K562 (cell line): ENCODE measurements around the gene SYT17. TPM values are rescaled to one million over a fixed set of nuclear protein-coding genes. Genes with fewer than 3 reads are reported as not detected.

Source experiments
- ATAC-seq: fragments of 200-7000 bp; cut with Tn5 transposase; 3 replicates; pipeline ENCODE4 v1.9.1; 2020; ENCODE audit warnings: moderate library complexity
- BruUV-seq: library from RNA; stranded (reverse); fragments of 400-500 nt; replicated peaks from 2 replicates; lab custom pipeline; 2021; lab: Mats Ljungman, UMichigan
- CTCF ChIA-PET: fragments of 300-600 bp; formaldehyde crosslinking; extraction: SDS; loops from one replicate; lab custom pipeline; 2021; ENCODE audit warnings: low intra/inter-chr PET ratio; lab: Yijun Ruan, JAX
- POLR2A ChIA-PET: fragments of 300-600, 350-650 bp; sonication (Branson Sonifier 250); formaldehyde crosslinking; extraction: SDS; loops from one replicate; lab custom pipeline; 2021; ENCODE audit warnings: antibody characterized with exemption, inconsistent platforms; lab: Yijun Ruan, JAX
- DNase-seq, 4 experiments: peaks; one replicate each; pipeline versions ENCODE4 v3.0.0 to v3.0.0-alpha.2; 2011 to 2018; ENCODE audit warnings: low spot score in 3 of 4, mixed read lengths in 3 of 4; ENCODE audit errors: extremely low read depth in 1 of 4
- FAIRE-seq: peaks from 2 replicates; lab custom pipeline; 2011; peaks lifted over from hg19 to GRCh38; lab: Jason Lieb, UNC
- H2AFZ ChIP-seq: 2 replicates; pipeline ENCODE4 v1.6.0; 2011; ENCODE audit warnings: low read depth, low read length, control low read depth, inconsistent platforms
- H3K27ac ChIP-seq: fragments of 200-600 bp; 3 replicates; pipeline ENCODE4 v1.8.0; 2011; ENCODE audit warnings: low read depth, mild to moderate bottlenecking, control low read depth, inconsistent platforms, low read length, moderate library complexity, mixed read lengths; ENCODE audit errors: extremely low read depth
- H3K27me3 ChIP-seq, 2 experiments: fragments of 300-600 bp in 1 of 2; 2 replicates in 1 of 2; 3 replicates in 1 of 2; pipeline versions ENCODE4 v1.6.0 to v1.8.0; 2011; ENCODE audit warnings: inconsistent platforms in 2 of 2, low read length in 2 of 2, mild to moderate bottlenecking in 1 of 2, mixed read lengths in 1 of 2, moderate library complexity in 1 of 2; ENCODE audit not compliant: control insufficient read depth in 2 of 2, insufficient read depth in 2 of 2
- H3K36me3 ChIP-seq: fragments of 300-600 bp; 3 replicates; pipeline ENCODE4 v1.8.0; 2011; ENCODE audit warnings: mild to moderate bottlenecking, low read length, inconsistent platforms; ENCODE audit not compliant: control insufficient read depth, insufficient read depth
- H3K4me1 ChIP-seq, 2 experiments: fragments of 200-600 bp in 1 of 2; replicated peaks in 1 of 2; 2 replicates in 1 of 2; 3 replicates in 1 of 2; pipeline versions ENCODE4 v1.5.1 to v1.8.0; 2011; ENCODE audit warnings: inconsistent platforms in 2 of 2, low read length in 2 of 2, mild to moderate bottlenecking in 1 of 2, mixed read lengths in 1 of 2, moderate library complexity in 1 of 2; ENCODE audit not compliant: control insufficient read depth in 2 of 2, insufficient read depth in 2 of 2
- H3K4me2 ChIP-seq: 2 replicates; pipeline ENCODE4 v1.6.1; 2011; ENCODE audit warnings: low read length, control low read depth, inconsistent platforms, mixed read lengths; ENCODE audit not compliant: insufficient read depth
- H3K4me3 ChIP-seq: fragments of 200-600 bp; sonication (generic), shearing (Covaris generic); 2 replicates; pipeline ENCODE4 v1.5.1; 2016; ENCODE audit warnings: control low read depth, inconsistent platforms
- H3K79me2 ChIP-seq: fragments of 200-600 bp; 3 replicates; pipeline ENCODE4 v1.8.0; 2011; ENCODE audit warnings: low read length, inconsistent platforms; ENCODE audit not compliant: control insufficient read depth, insufficient read depth
- H3K9ac ChIP-seq, 2 experiments: 2 replicates each; pipeline versions ENCODE4 v1.6.0 to v1.6.1; 2011; ENCODE audit warnings: low read depth in 2 of 2, low read length in 2 of 2, control low read depth in 1 of 2, inconsistent platforms in 1 of 2, mild to moderate bottlenecking in 1 of 2, mixed read lengths in 1 of 2; ENCODE audit not compliant: insufficient read depth in 1 of 2
- H3K9me1 ChIP-seq: one replicate; pipeline ENCODE4 v1.6.0; 2011; ENCODE audit warnings: inconsistent platforms, mild to moderate bottlenecking, low read length, moderate library complexity; ENCODE audit not compliant: control insufficient read depth, insufficient read depth
- H3K9me3 ChIP-seq: replicated peaks from 2 replicates; pipeline ENCODE4 v1.5.1; 2011; ENCODE audit warnings: low read depth, low read length, inconsistent platforms; ENCODE audit not compliant: control insufficient read depth, insufficient read depth
- H4K20me1 ChIP-seq: replicated peaks from 2 replicates; pipeline ENCODE4 v1.6.1; 2011; ENCODE audit warnings: low read length, inconsistent platforms, mixed read lengths; ENCODE audit not compliant: control insufficient read depth, insufficient read depth
- FOSL1 ChIP-seq: fragments of 200-800 bp; sonication (Bioruptor generic); conservative IDR thresholded peaks from 2 replicates; pipeline ENCODE4 v1.6.1; 2016; ENCODE audit warnings: missing genetic modification characterization, missing compliant biosample characterization
- KLF13 ChIP-seq: fragments of 450-650 bp; IDR thresholded peaks from 2 replicates; pipeline ENCODE4 v1.6.1; 2016; ENCODE audit warnings: missing genetic modification characterization, low read depth, mild to moderate bottlenecking, missing compliant biosample characterization, moderate library complexity, borderline replicate concordance
- MAFK ChIP-seq: IDR thresholded peaks from 2 replicates; pipeline ENCODE4 v1.6.1; 2011; ENCODE audit warnings: low read length, improper control_type of control experiment
- PRPF4 ChIP-seq: fragments of 200-400 bp; formaldehyde crosslinking; IDR thresholded peaks from one replicate; pipeline ENCODE4 v1.6.1; 2017; ENCODE audit warnings: low read length, low read depth, mild to moderate bottlenecking; ENCODE audit not compliant: insufficient read depth, poor library complexity, severe bottlenecking
- RHOXF2B ChIP-seq: fragments of 250-450 bp; sonication (Bioruptor Pico); conservative IDR thresholded peaks from 2 replicates; pipeline ENCODE4 v1.5.1; 2021
- SLC30A9 ChIP-seq: fragments of 250-450 bp; sonication (Bioruptor Pico); IDR thresholded peaks from 2 replicates; pipeline ENCODE4 v1.8.0; 2022; ENCODE audit warnings: mild to moderate bottlenecking, moderate library complexity
- ZFP30 ChIP-seq: fragments of 250-450 bp; sonication (Bioruptor Pico); IDR thresholded peaks from 2 replicates; pipeline ENCODE4 v1.8.0; 2022; ENCODE audit warnings: moderate library complexity, mild to moderate bottlenecking, inconsistent platforms, borderline replicate concordance
- ZNF445 ChIP-seq: fragments of 250-450 bp; sonication (Bioruptor Pico); IDR thresholded peaks from 2 replicates; pipeline ENCODE4 v1.4.0; 2020; ENCODE audit warnings: low read depth, mild to moderate bottlenecking, moderate library complexity
- ZNF561 ChIP-seq: fragments of 450-650 bp; formaldehyde crosslinking; conservative IDR thresholded peaks from 2 replicates; pipeline ENCODE4 v1.4.0; 2020; ENCODE audit warnings: mild to moderate bottlenecking, moderate library complexity
- WGBS: fragments of 100-300 bp; shearing (Covaris generic); methylation state at CpG from one replicate; pipeline ENCODE4 v1.1.6; 2016; ENCODE audit warnings: low coverage, mixed read lengths; ENCODE audit not compliant: insufficient coverage; ENCODE audit errors: missing lambda C conversion rate; 5-methylcytosine and 5-hydroxymethylcytosine counted together
- in situ Hi-C: fragments of 300-500 bp; cut with MboI; formaldehyde crosslinking; loops from 4 replicates; pipeline ENCODE4 v1.15.0; 2018; ENCODE audit warnings: inconsistent platforms, mixed read lengths
- intact Hi-C: fragments of 100-400 bp; cut with micrococcal nuclease; formaldehyde crosslinking; loops from 2 replicates; pipeline ENCODE4 v1.14.2; 2022
- polyA plus RNA-seq, 8 experiments: library from polyadenylated mRNA; depleted of rRNA in 4 of 8; stranded (reverse) in 5 of 8; unstranded in 3 of 8; fragments of >200 nt; fragmentation: Nextera tagmentation in 2 of 8; fragmentation: Illumina TruSeq in 1 of 8; extraction: Ambion mirVana in 2 of 8; extraction: Trizol in 1 of 8; gene quantifications; 2 replicates each; pipeline versions ENCODE4 v1.2.1 to v1.2.3, GENCODE V29; 2011 to 2014; ENCODE audit warnings: inconsistent platforms in 1 of 8, missing spikeins in 1 of 8
- total RNA-seq, 7 experiments: library from RNA; depleted of rRNA in 6 of 7; stranded (reverse); fragments of >200 nt in 6 of 7; fragmentation: Illumina TruSeq in 2 of 7; extraction: Trizol in 2 of 7; gene quantifications; 2 replicates each; pipeline versions ENCODE4 v1.2.1 to v1.2.3, GENCODE V29; 2011 to 2021; ENCODE audit warnings: low replicate concordance in 1 of 7
- TF ChIP-seq, protein P1 (sequence below): fragments of 450-650 bp; IDR thresholded peaks from 2 replicates; pipeline ENCODE4 v1.6.1; 2017; ENCODE audit warnings: mild to moderate bottlenecking, moderate library complexity
- TF ChIP-seq, protein P2 (sequence below): fragments of 450-650 bp; IDR thresholded peaks from 2 replicates; pipeline ENCODE4 v1.6.1; 2016; ENCODE audit warnings: low read depth, mild to moderate bottlenecking, moderate library complexity

The SYT17 gene
- total and polyA plus RNA-seq, 9 of the 15 experiments (the other 6 are each of a cell fraction or from before 2014, with no cell fraction given) = not detected

DNA sequence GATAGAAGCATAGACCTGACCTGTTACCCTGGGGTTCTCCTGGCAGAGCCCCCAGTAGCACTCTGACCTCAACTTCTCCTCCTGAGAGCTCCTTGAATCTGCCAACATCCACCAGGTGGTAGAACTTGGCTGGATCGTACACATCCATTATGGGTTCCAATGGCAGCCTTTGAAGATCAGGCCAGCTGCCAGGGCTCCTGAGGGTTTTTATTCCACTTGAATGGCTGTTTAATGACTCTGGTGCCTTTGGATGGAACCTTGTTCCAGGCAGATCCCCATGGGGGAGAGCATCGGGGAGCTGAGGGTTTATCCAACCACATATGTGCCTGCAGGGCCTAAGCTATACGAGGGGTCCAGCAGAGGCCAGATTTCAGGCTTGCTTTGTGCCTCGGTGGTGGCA is 70.4 kb downstream of the SYT17 start:
- H3K27ac ChIP-seq = no peak overlapping the region
- no peaks in the 10 kb centered on the region for H3K79me2 ChIP-seq
- no peak overlapping the region for H3K9ac ChIP-seq
- FAIRE-seq (no peak), ATAC-seq (no peak), DNase-seq (no peak)
- ChIA-PET POLR2A (interaction anchor here (1.4 kb wide), 1 partner anchor 10 kb away, joined by 3 read pairs; no protein-coding TSS in a partner anchor), CTCF (no interaction called here)
- in situ Hi-C loops = no loop called here
- H3K9me1 ChIP-seq = no peaks in the 10 kb centered on the region
- H4K20me1 ChIP-seq = no peaks in the 10 kb centered on the region
- no peaks in the 10 kb centered on the region for H3K36me3 ChIP-seq
- H3K4me1 ChIP-seq = peaks cover 0 to 9% of the 10 kb centered on the region in 2 experiments; a peak in 1 of 5 replicates
- no TSS peak for BruUV-seq
- H3K4me2 ChIP-seq = no peak overlapping the region
- TF ChIP-seq MAFK (no peak), ZFP30 (CRISPR knock-in tag) (no peak), PRPF4 (no peak), RHOXF2B (CRISPR knock-in tag) (no peak), ZNF445 (CRISPR knock-in tag) (no peak), SLC30A9 (CRISPR knock-in tag) (no peak), ZNF561 (CRISPR knock-in tag) (no peak), KLF13 (tag) (no peak), FOSL1 (tag) (no peak)
- TF ChIP-seq, protein P1, sequence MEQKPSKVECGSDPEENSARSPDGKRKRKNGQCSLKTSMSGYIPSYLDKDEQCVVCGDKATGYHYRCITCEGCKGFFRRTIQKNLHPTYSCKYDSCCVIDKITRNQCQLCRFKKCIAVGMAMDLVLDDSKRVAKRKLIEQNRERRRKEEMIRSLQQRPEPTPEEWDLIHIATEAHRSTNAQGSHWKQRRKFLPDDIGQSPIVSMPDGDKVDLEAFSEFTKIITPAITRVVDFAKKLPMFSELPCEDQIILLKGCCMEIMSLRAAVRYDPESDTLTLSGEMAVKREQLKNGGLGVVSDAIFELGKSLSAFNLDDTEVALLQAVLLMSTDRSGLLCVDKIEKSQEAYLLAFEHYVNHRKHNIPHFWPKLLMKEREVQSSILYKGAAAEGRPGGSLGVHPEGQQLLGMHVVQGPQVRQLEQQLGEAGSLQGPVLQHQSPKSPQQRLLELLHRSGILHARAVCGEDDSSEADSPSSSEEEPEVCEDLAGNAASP = no peak
- TF ChIP-seq, protein P2, sequence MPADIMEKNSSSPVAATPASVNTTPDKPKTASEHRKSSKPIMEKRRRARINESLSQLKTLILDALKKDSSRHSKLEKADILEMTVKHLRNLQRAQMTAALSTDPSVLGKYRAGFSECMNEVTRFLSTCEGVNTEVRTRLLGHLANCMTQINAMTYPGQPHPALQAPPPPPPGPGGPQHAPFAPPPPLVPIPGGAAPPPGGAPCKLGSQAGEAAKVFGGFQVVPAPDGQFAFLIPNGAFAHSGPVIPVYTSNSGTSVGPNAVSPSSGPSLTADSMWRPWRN = no peak
- intact Hi-C loops = no loop called here
- H3K9me3 ChIP-seq = 0 out of 2 replicates have a peak, but pooled peaks cover 1% of the 10 kb centered on the region
- WGBS = 0% methylated on average over 4 of the region's 4 CpGs
- H3K4me3 ChIP-seq = no peak overlapping the region
- peaks cover 0 to 10% of the 10 kb centered on the region in 2 experiments; a peak in 2 of 5 replicates for H3K27me3 ChIP-seq
- H2AFZ ChIP-seq = no peak overlapping the region
